Stimulated activated CD8-positive, alpha-beta memory T cell treated with anti-CD3 and anti-CD28 coated beads, Interleukin-7, amount 100 ng/mL, for 4 hours (primary cell): Measurements from ENCODE around the gene RNU6-1.

Experiments used
- DNase-seq, 2 donors: peaks; one replicate each; pipeline ENCODE4 v3.0.0-alpha.2; 2020; ENCODE audit warnings: low read depth in 2 of 2

The RNU6-1 gene

DNA sequence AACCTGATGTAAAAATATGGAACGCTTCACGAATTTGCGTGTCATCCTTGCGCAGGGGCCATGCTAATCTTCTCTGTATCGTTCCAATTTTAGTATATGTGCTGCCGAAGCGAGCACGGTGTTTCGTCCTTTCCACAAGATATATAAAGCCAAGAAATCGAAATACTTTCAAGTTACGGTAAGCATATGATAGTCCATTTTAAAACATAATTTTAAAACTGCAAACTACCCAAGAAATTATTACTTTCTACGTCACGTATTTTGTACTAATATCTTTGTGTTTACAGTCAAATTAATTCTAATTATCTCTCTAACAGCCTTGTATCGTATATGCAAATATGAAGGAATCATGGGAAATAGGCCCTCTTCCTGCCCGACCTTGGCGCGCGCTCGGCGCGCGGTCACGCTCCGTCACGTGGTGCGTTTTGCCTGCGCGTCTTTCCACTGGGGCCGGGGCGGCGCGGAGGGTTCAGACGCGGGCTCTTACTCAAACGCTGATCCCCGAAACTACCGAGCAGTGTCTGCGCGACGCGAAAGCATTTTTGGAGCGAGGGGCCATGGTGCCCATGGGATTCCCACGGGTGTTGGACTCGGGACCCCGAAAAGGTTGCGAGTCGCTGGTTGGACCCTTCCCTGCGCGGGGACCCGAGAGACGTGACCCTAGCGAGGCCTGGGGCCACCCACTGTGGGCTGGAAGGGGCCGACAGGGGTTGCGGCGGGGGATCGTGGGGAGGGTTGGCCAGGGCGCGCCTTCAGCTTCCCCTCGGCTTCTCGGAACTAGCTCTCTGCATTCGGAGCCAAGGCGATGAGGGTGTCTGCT is at the start of gene RNU6-1:
Gene RNU6-1, minus strand, starts transcription at position 117 of the 820 bp plus-strand sequence.
- peak; percentile 91 to 95 for DNase-seq

DNA sequence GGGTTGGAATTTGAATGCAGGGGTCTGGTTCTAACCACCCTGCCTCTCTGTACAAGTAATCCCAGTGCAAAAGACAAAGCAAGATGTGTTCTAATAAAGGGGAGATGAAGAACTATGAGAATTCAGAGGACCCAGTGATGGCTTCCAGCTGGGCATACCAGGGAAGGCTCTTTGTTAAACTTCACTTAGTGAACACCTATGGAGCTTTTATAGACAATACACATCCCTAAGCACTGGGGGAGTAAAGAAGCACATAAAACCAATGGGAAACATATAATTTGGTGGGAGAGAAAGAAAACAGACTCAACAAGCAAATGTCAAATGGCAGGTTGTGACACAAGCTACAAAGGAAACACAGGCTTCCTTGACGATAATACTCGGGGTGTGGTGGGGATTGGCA is 47.9 kb upstream of the RNU6-1 start:
- DNase-seq: no peak

GRCh38 chr15:67885861-67886260 is 46.0 kb upstream of the RNU6-1 start:
- DNase-seq: no peak

DNA sequence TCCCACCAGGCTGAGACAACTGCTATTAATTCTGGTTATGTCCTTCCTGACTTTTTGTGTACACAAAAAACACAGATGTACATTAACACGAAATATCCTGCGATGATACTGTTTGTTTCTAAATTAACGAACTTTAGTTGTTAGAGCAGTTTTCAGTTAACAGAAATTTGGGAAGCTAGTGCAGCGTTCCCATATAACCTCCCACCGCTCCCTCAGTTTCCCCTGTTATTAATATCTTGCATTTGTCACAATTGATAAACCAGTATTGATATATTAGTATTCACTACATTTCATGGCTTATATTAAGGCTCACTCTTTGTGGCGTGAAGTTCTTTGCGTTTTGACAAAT is 45.3 kb upstream of the RNU6-1 start:
- DNase-seq: no peak

GRCh38 chr15:67884514-67885174 is 44.8 kb upstream of the RNU6-1 start:
- DNase-seq: peak; percentile 30 to 52

DNA sequence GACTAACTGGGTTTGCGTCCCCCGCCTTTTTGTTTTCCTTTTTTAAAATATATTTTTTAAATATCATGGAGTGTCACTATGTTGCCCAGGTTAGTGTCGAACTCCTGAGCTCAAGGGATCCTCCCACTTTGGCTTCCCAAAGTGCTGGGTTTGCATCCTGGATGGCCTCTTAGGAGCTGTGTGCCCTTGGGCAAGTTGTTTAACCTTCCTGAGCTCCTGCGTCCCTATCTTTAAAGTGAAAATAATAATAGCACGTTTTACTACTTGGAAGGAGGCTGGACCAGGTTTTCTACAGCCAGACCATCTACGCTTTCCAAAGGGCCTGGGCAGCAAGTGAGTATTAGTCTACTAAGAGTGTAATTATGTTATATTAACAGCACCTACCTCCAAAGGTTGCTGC is 44.2 kb upstream of the RNU6-1 start:
- no peak for DNase-seq

GRCh38 chr15:67883234-67883773 is 43.5 kb upstream of the RNU6-1 start:
- no peak for DNase-seq

GRCh38 chr15:67882487-67883233 is 42.8 kb upstream of the RNU6-1 start:
- no peak for DNase-seq

GRCh38 chr15:67880651-67881182 is 40.9 kb upstream of the RNU6-1 start:
- no peak for DNase-seq

DNA sequence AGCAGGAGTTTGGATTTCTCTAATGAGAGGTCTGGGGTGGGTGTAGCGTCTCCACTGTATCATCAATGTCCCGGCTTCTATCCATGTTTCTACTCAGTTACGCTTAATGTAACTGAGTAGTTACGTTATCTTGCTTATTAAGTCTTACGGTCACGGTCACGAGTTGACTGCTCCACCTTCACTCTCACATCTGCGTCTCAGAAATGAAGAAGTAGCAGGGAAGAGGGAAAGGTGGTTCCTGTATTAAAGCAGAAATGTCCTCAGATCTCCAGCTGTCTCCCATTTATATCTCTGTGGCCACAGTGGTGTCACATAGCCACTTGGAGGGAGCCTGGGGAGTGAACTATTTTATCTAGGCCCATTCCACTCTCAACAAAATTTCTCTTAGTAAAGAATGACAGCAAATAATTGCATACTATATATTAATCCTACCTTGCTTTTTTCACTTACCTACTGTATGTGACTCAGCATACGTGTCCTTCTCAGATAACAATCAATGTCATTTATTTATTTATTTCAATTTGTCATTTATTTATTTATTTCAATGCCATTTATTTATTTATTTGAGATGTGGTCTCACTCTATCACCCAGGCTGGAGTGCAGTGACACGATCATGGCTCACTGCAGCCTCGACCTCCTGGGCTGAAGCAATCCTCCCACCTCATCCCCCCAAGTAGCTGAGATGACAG is 39.7 kb upstream of the RNU6-1 start:
- DNase-seq: no peak

DNA sequence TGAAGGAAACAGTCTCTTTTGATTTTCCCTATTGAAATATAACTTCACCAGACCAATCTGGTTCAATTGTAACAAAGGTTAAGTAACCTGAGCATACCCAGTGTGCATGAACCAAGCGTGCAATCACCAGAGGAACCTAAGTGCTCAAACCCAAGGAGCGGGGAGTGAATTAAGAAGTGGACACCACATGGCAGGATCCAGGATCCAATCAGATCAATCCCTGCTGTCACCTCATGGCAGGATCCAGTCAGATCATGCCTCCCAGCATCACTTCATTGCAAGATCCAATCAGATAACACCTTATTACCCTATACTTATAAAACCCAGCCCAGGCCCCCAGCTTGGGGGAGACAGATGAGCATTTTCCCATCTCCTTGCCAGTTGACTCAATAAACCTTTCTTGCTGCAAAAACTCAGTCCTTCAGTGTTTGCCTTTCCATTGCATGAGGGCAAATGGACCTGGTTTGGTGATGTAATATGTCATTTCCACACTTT is 38.9 kb upstream of the RNU6-1 start:
- no peak for DNase-seq

GRCh38 chr15:67873777-67874176 is 33.9 kb upstream of the RNU6-1 start:
- no peak for DNase-seq

- no peak for DNase-seq
These were observed 31.1 kb upstream of the RNU6-1 start for GRCh38 chr15:67870868-67871408.

GRCh38 chr15:67869701-67870100 is 29.9 kb upstream of the RNU6-1 start:
- no peak for DNase-seq

- DNase-seq: no peak
These were observed 25.9 kb upstream of the RNU6-1 start for GRCh38 chr15:67865766-67866165.

DNA sequence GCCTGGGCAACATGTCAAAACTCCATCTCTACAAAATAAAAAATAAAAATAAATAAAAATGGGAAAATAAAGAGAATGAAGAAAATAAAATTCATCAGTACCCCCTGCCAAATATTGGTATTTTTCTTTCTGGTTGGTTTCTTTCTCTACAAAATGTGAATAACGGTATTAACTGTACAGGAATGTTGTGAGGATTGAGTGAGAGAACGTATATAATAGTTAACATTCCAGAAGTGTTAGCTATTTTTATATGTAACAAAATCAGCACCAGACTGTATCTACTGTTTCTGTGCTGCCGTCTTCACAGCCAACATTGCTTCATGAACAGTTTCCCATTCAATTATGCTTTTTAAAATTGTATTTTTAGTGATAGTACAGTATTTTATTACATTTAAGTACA is 25.5 kb upstream of the RNU6-1 start:
- DNase-seq: no peak

DNA sequence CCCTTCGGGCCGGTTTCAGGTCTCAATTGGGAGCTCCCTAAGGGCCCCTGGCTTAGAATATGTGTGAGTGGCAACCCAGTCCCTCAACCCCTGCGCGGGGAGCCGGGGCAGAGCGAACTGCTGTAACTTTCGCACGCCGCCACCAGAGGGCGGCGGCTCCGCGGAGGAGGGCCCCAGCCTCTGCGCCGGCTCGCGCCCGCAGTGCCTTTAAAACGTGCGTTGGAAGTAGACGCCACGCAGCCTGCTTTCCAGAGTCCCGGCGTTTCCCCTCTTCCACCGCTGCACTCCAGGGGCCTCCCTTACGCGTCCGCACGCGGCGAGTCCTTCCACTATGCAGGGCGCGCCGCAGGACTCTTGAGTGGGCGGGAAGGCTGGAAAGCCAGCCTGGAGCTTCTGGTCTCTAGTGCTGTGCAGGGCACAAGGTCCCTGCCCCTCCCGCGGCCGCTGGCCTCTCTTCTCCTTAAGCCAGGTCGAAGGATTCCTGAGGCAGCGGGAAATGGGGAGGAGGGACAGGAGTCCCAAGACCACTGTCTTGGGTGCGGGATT is 23.7 kb upstream of the RNU6-1 start:
- peak; percentile 17 to 57 for DNase-seq

- DNase-seq: no peak
These were observed 23.1 kb upstream of the RNU6-1 start for GRCh38 chr15:67862750-67863441.

- no peak for DNase-seq
These were observed 22.1 kb upstream of the RNU6-1 start for GRCh38 chr15:67861983-67862382.

DNA sequence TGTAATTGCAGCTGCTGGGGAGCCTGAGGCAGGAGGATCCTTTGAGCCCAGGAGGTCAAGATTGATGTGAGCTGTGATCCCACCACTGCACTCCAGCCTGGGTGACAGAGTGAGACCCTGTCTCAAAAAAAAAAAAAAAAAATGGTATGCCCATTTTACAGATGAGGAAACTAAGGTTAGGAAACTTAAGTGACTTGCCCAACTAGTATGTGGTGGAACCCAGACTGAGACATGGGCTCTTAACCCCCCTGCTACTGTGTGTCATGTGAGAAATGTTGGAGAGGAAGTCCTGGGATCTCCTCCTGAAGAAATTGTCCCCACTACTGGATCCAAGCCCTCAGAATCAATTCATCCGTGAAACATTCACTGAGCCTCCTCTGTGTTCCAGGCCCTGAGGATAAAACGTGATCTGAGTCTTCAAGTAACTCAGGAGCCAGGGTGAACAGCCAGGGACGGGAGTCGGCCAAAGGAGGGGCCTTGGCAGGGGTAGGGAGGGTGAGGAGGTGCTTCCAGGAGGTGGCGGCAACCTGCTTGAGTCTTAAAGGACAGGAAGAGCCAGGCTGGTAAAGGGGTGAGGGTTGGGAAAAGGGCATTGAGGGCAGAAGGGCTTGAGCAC is 19.6 kb upstream of the RNU6-1 start:
- no peak for DNase-seq
